HepG2 (cell line): ENCODE results near the gene ST6GALNAC6. TPM values are rescaled to one million over a fixed set of nuclear protein-coding genes. Genes with fewer than 3 reads are reported as not detected.
A peak's percentile ranks its signal among the peaks of the same experiment; 100 is the strongest.

ENCODE experiments used
- ATF4 ChIP-seq, 2 experiments: fragments of 450-650 bp in 1 of 2; sonication (generic) in 1 of 2; formaldehyde crosslinking; IDR thresholded peaks; 2 replicates each; pipeline versions ENCODE4 v1.5.0 to v1.8.0; 2020 to 2022; ENCODE audit warnings: mild to moderate bottlenecking in 1 of 2, missing genetic modification reagents in 1 of 2
- GFI1 ChIP-seq: sonication (generic); formaldehyde crosslinking; IDR thresholded peaks from 2 replicates; pipeline ENCODE4 v1.5.0; 2020; ENCODE audit warnings: missing genetic modification reagents, mild to moderate bottlenecking, borderline replicate concordance
- HNF1A ChIP-seq, 2 experiments: sonication (generic) in 1 of 2; formaldehyde crosslinking in 1 of 2; IDR thresholded peaks; 2 replicates each; pipeline versions ENCODE4 v1.4.0 to v1.6.1; 2016 to 2020; ENCODE audit warnings: borderline replicate concordance in 1 of 2, low read depth in 1 of 2, mild to moderate bottlenecking in 1 of 2, missing genetic modification reagents in 1 of 2
- IRF9 ChIP-seq: sonication (generic); formaldehyde crosslinking; IDR thresholded peaks from 2 replicates; pipeline ENCODE4 v1.8.0; 2022; ENCODE audit warnings: missing genetic modification reagents, mild to moderate bottlenecking, borderline replicate concordance
- MAFF ChIP-seq: IDR thresholded peaks from 2 replicates; pipeline ENCODE4 v1.6.1; 2011; ENCODE audit warnings: low read depth, low read length, improper control_type of control experiment
- NFKBIZ ChIP-seq: IDR thresholded peaks from 2 replicates; pipeline ENCODE4 v1.6.1; 2018; ENCODE audit warnings: missing genetic modification reagents, missing compliant biosample characterization
- NR3C1 ChIP-seq: sonication (generic); formaldehyde crosslinking; IDR thresholded peaks from 2 replicates; pipeline ENCODE4 v1.4.0; 2020; ENCODE audit warnings: missing genetic modification reagents
- TRAFD1 ChIP-seq: sonication (generic); formaldehyde crosslinking; IDR thresholded peaks from 2 replicates; pipeline ENCODE4 v1.5.1; 2020; ENCODE audit warnings: missing genetic modification reagents, mild to moderate bottlenecking, borderline replicate concordance
- ZBED4 ChIP-seq: sonication (generic); formaldehyde crosslinking; IDR thresholded peaks from 2 replicates; pipeline ENCODE4 v1.4.0; 2020; ENCODE audit warnings: missing genetic modification reagents, borderline replicate concordance
- ZBTB25 ChIP-seq: IDR thresholded peaks from 2 replicates; pipeline ENCODE4 v1.6.1; 2018; ENCODE audit warnings: missing genetic modification reagents
- ZNF343 ChIP-seq: sonication (generic); formaldehyde crosslinking; IDR thresholded peaks from 2 replicates; pipeline ENCODE4 v1.4.0; 2020; ENCODE audit warnings: mild to moderate bottlenecking, missing genetic modification reagents
- ZNF383 ChIP-seq: sonication (generic); formaldehyde crosslinking; IDR thresholded peaks from 2 replicates; pipeline ENCODE4 v1.4.0; 2020; ENCODE audit warnings: missing genetic modification reagents, mild to moderate bottlenecking, borderline replicate concordance
- ZNF530 ChIP-seq: sonication (generic); formaldehyde crosslinking; IDR thresholded peaks from 2 replicates; pipeline ENCODE4 v1.5.0; 2020; ENCODE audit warnings: low read depth, mild to moderate bottlenecking, missing genetic modification reagents
- ZSCAN9 ChIP-seq: IDR thresholded peaks from 2 replicates; pipeline ENCODE4 v1.6.1; 2016; ENCODE audit warnings: borderline replicate concordance
- polyA plus RNA-seq, 8 experiments: library from polyadenylated mRNA; depleted of rRNA in 3 of 8; stranded (reverse) in 7 of 8; unstranded in 1 of 8; fragments of >200 nt; fragmentation: Illumina TruSeq in 4 of 8; extraction: Trizol in 4 of 8; gene quantifications; 2 replicates each; pipeline versions ENCODE4 v1.2.1 to v1.2.3, GENCODE V29; 2011 to 2016; ENCODE audit warnings: low read depth in 4 of 8, missing spikeins in 1 of 8, mixed read lengths in 1 of 8; ENCODE audit not compliant: insufficient read depth in 1 of 8
- total RNA-seq, 5 experiments: library from RNA; depleted of rRNA; stranded (reverse); fragments of >200 nt; fragmentation: Illumina TruSeq; extraction: Trizol; gene quantifications; 2 replicates each; pipeline ENCODE4 v1.2.3, GENCODE V29; 2016; ENCODE audit warnings: low read depth in 1 of 5

ST6GALNAC6 gene
- total and polyA plus RNA-seq, 2 of the 13 experiments (the other 11 are each of a cell fraction or from before 2014, with no cell fraction given), result 18.5 to 65.4 TPM

GRCh38 chr9:127898433-127899127, 823 bp downstream of the ST6GALNAC6 start (continued):
- TF ChIP-seq TRAFD1 (CRISPR knock-in tag) (0 out of 2 replicates have a peak, but pooled peaks have one; percentile 59), ZSCAN9 (CRISPR knock-in tag) (no peak), ZBTB25 (CRISPR knock-in tag) (no peak; the same call in 1 of the 2 replicates), ZNF343 (CRISPR knock-in tag) (0 out of 2 replicates have a peak, but pooled peaks have one; percentile 8), GFI1 (CRISPR knock-in tag) (peak; percentile 55; the same call in 1 of the 2 replicates), NR3C1 (CRISPR knock-in tag) (no peak), ATF4 (CRISPR knock-in tag; IDR thresholded peaks at IDR 0.05) (no peak), MAFF (no peak), ZNF383 (CRISPR knock-in tag) (no peak), IRF9 (CRISPR knock-in tag) (peak; percentile 44; the same call in 1 of the 2 replicates), ZBED4 (CRISPR knock-in tag) (no peak), NFKBIZ (CRISPR knock-in tag) (no peak), ZNF530 (CRISPR knock-in tag) (no peak), HNF1A (IDR thresholded peaks at IDR 0.05; ENCODE audit: low read depth) (no peak), HNF1A (CRISPR knock-in tag; IDR thresholded peaks at IDR 0.05; ENCODE audit: borderline replicate concordance) (0 out of 2 replicates have a peak, but pooled peaks have one; percentile 5)
